HepG2 (cell line): ENCODE measurements around the gene IST1. TPM values are rescaled to one million over a fixed set of nuclear protein-coding genes. Genes with fewer than 3 reads are reported as not detected.

Experiments
- ATAC-seq: fragments of 200-7000 bp; cut with Tn5 transposase; 3 replicates; pipeline ENCODE4 v1.9.1; 2020; ENCODE audit warnings: mild to moderate bottlenecking, moderate library complexity
- BruUV-seq: library from RNA; stranded (reverse); fragments of 400-500 nt; replicated peaks from 2 replicates; lab custom pipeline; 2021; lab: Mats Ljungman, UMichigan
- CTCF ChIA-PET: fragments of 300-600 bp; formaldehyde crosslinking; extraction: SDS; loops from one replicate; lab custom pipeline; 2021; ENCODE audit warnings: low total read pairs, inconsistent platforms, low intra/inter-chr PET ratio; lab: Yijun Ruan, JAX
- POLR2A ChIA-PET: fragments of 350-600 bp; sonication (Branson Sonifier 250); formaldehyde crosslinking; loops from one replicate; lab custom pipeline; 2020; ENCODE audit warnings: antibody characterized with exemption, inconsistent platforms; lab: Yijun Ruan, JAX
- DNase-seq: peaks from one replicate; pipeline ENCODE4 v3.0.0-alpha.2; 2015; ENCODE audit warnings: low spot score
- FAIRE-seq: peaks from 3 replicates; lab custom pipeline; 2011; peaks lifted over from hg19 to GRCh38; lab: Jason Lieb, UNC
- H2AFZ ChIP-seq: one replicate; pipeline ENCODE4 v1.6.1; 2011; ENCODE audit warnings: low read length, inconsistent platforms
- H3K27ac ChIP-seq: fragments of 300-600 bp; 3 replicates; pipeline ENCODE4 v1.8.0; 2011; ENCODE audit warnings: mixed run types, mild to moderate bottlenecking, mixed read lengths, low read length, inconsistent platforms; ENCODE audit not compliant: insufficient read depth; ENCODE audit errors: extremely low read length
- H3K27me3 ChIP-seq, 2 experiments: fragments of 200-600 bp in 1 of 2; 2 replicates in 1 of 2; 3 replicates in 1 of 2; pipeline versions ENCODE4 v1.6.0 to v1.8.0; 2011; ENCODE audit warnings: low read length in 2 of 2, mild to moderate bottlenecking in 2 of 2, moderate library complexity in 2 of 2, inconsistent platforms in 1 of 2; ENCODE audit not compliant: insufficient read depth in 2 of 2, control insufficient read depth in 1 of 2
- H3K36me3 ChIP-seq, 2 experiments: fragments of 200-600 bp in 1 of 2; replicated peaks in 1 of 2; 2 replicates in 1 of 2; 3 replicates in 1 of 2; pipeline versions ENCODE4 v1.5.1 to v1.8.0; 2011; ENCODE audit warnings: low read length in 2 of 2, inconsistent platforms in 1 of 2; ENCODE audit not compliant: insufficient read depth in 2 of 2, control insufficient read depth in 1 of 2
- H3K4me1 ChIP-seq: 2 replicates; pipeline ENCODE4 v1.5.1; 2012; ENCODE audit warnings: low read length, inconsistent platforms; ENCODE audit not compliant: insufficient read depth
- H3K4me2 ChIP-seq: 2 replicates; pipeline ENCODE4 v1.6.0; 2011; ENCODE audit warnings: low read depth, low read length, inconsistent platforms
- H3K4me3 ChIP-seq, 3 experiments: fragments of 200-600 bp in 1 of 3; sonication (generic), shearing (Covaris generic) in 1 of 3; replicated peaks in 1 of 3; 2 replicates each; pipeline ENCODE4 v1.5.1; 2011 to 2016; ENCODE audit warnings: low read length in 3 of 3, inconsistent platforms in 2 of 3, low read depth in 2 of 3, mild to moderate bottlenecking in 2 of 3, control low read depth in 1 of 3, mixed read lengths in 1 of 3; ENCODE audit not compliant: insufficient read depth in 1 of 3
- H3K79me2 ChIP-seq: one replicate; pipeline ENCODE4 v1.6.1; 2011; ENCODE audit warnings: low read length, inconsistent platforms; ENCODE audit not compliant: insufficient read depth
- H3K9ac ChIP-seq: 2 replicates; pipeline ENCODE4 v1.6.0; 2011; ENCODE audit warnings: mild to moderate bottlenecking, low read depth, low read length, inconsistent platforms; ENCODE audit not compliant: insufficient read depth
- H3K9me3 ChIP-seq: 2 replicates; pipeline ENCODE4 v1.5.1; 2012; ENCODE audit warnings: mild to moderate bottlenecking, low read length
- H4K20me1 ChIP-seq: 2 replicates; pipeline ENCODE4 v1.6.0; 2011; ENCODE audit warnings: inconsistent platforms, mild to moderate bottlenecking, low read length, moderate library complexity; ENCODE audit not compliant: insufficient read depth
- E2F5 ChIP-seq: sonication (generic); formaldehyde crosslinking; conservative IDR thresholded peaks from 2 replicates; pipeline ENCODE4 v1.4.0; 2020; ENCODE audit warnings: missing genetic modification reagents
- EP300 ChIP-seq, 3 experiments: sonication (generic) in 1 of 3; formaldehyde crosslinking in 1 of 3; IDR thresholded peaks; 2 replicates each; pipeline versions ENCODE4 v1.5.1 to v1.6.1; 2011 to 2020; ENCODE audit warnings: low read depth in 2 of 3, low read length in 2 of 3, borderline replicate concordance in 1 of 3, improper control_type of control experiment in 1 of 3, mild to moderate bottlenecking in 1 of 3, missing genetic modification reagents in 1 of 3, moderate library complexity in 1 of 3
- MBD4 ChIP-seq: IDR thresholded peaks from 2 replicates; pipeline ENCODE4 v1.6.1; 2012; ENCODE audit warnings: low read length, inconsistent platforms, borderline replicate concordance
- MLX ChIP-seq: IDR thresholded peaks from 2 replicates; pipeline ENCODE4 v1.6.1; 2016
- ZBTB33 ChIP-seq: sonication (generic); formaldehyde crosslinking; IDR thresholded peaks from 2 replicates; pipeline ENCODE4 v1.4.0; 2020; ENCODE audit warnings: missing genetic modification reagents
- ZNF121 ChIP-seq: sonication (generic); formaldehyde crosslinking; IDR thresholded peaks from 2 replicates; pipeline ENCODE4 v1.5.0; 2020; ENCODE audit warnings: mild to moderate bottlenecking, missing genetic modification reagents
- ZNF207 ChIP-seq: fragments of 450-650 bp; IDR thresholded peaks from 2 replicates; pipeline ENCODE4 v1.6.1; 2016; ENCODE audit warnings: antibody characterized with exemption, borderline replicate concordance
- WGBS: methylation state at CpG from one replicate; pipeline ENCODE4 v1.1.6; 2017; ENCODE audit warnings: low lambda C conversion rate; 5-methylcytosine and 5-hydroxymethylcytosine counted together
- in situ Hi-C: cut with HindIII; loops from 2 replicates; pipeline ENCODE4 v1.10.0; 2017; ENCODE audit warnings: low pct_unique_long_range_greater_than_20kb; ENCODE audit not compliant: extremely low pct_ligation_motif_present
- intact Hi-C: fragments of 100-400 bp; cut with micrococcal nuclease; formaldehyde crosslinking; loops from one replicate; pipeline ENCODE4 v1.10.0; 2022; ENCODE audit not compliant: unreplicated experiment
- polyA plus RNA-seq, 8 experiments: library from polyadenylated mRNA; depleted of rRNA in 3 of 8; stranded (reverse) in 7 of 8; unstranded in 1 of 8; fragments of >200 nt; fragmentation: Illumina TruSeq in 4 of 8; extraction: Trizol in 4 of 8; gene quantifications; 2 replicates each; pipeline versions ENCODE4 v1.2.1 to v1.2.3, GENCODE V29; 2011 to 2016; ENCODE audit warnings: low read depth in 4 of 8, missing spikeins in 1 of 8, mixed read lengths in 1 of 8; ENCODE audit not compliant: insufficient read depth in 1 of 8
- total RNA-seq, 5 experiments: library from RNA; depleted of rRNA; stranded (reverse); fragments of >200 nt; fragmentation: Illumina TruSeq; extraction: Trizol; gene quantifications; 2 replicates each; pipeline ENCODE4 v1.2.3, GENCODE V29; 2016; ENCODE audit warnings: low read depth in 1 of 5

The IST1 gene
- total and polyA plus RNA-seq, 2 of the 13 experiments (the other 11 are each of a cell fraction or from before 2014, with no cell fraction given), result 346 to 415 TPM

GRCh38 chr16:71899171-71899570 is 3.8 kb downstream of the IST1 start:
- 93% methylated on average over 4 of the region's 4 CpGs for WGBS
- Histone ChIP-seq H3K27me3 (no peaks in the 10 kb centered on the region; a peak in 1 of 5 replicates), H4K20me1 (peaks cover 78% of the 10 kb centered on the region), H3K27ac (no peak overlapping the region), H3K4me3 (no peak overlapping the region; a peak in 1 of 6 replicates), H3K79me2 (peaks cover 88% of the 10 kb centered on the region), H3K9ac (no peak overlapping the region), H3K9me3 (no peaks in the 10 kb centered on the region), H2AFZ (no peak overlapping the region), H3K4me2 (peak overlapping the region; percentile 100), H3K36me3 (peaks cover 3 to 15% of the 10 kb centered on the region in 2 experiments; a peak in 3 of 5 replicates), H3K4me1 (peaks cover 74% of the 10 kb centered on the region)
- in situ Hi-C loops, result loop anchor here (5.0 kb wide), 1 partner anchor 92 kb away; the partner anchor contains the start of gene AP1G1
- intact Hi-C loops, result loop anchor here (5.0 kb wide), 1 partner anchor 92 kb away; the partner anchor contains the start of gene AP1G1
- no peak for ATAC-seq
- no TSS peak for BruUV-seq
- DNase-seq, result no peak
- no peak for FAIRE-seq
- TF ChIP-seq EP300 (IDR thresholded peaks at IDR 0.05; ENCODE audit: low read depth in 2 of 2, low read length in 2 of 2) (no peak), EP300 (CRISPR knock-in tag; IDR thresholded peaks at IDR 0.05; ENCODE audit: borderline replicate concordance) (no peak), MLX (CRISPR knock-in tag) (no peak), ZBTB33 (CRISPR knock-in tag) (peak; percentile 35; the same call in 1 of the 2 replicates), ZNF207 (no peak), MBD4 (no peak), ZNF121 (peak; percentile 68; the same call in 1 of the 2 replicates), E2F5 (CRISPR knock-in tag) (no peak)
- POLR2A ChIA-PET, result interaction anchor here (1.3 to 1.7 kb wide), 2 partner anchors 10 to 91 kb away, joined by 3 to 5 read pairs; partner anchors contain the start of gene AP1G1
- CTCF ChIA-PET, result no interaction called here
